Subcutaneous adipose tissue (tissue), 4 donors: ENCODE results near the gene ZNF519. TPM values are rescaled to one million over a fixed set of nuclear protein-coding genes. Genes with fewer than 3 reads are reported as not detected.

ENCODE experiments used
- total RNA-seq, 4 donors: library from RNA; depleted of rRNA; stranded (reverse); fragments of >200 nt; gene quantifications; one replicate each; pipeline ENCODE4 v1.1.0, GENCODE V29; 2016
- TF ChIP-seq, protein P1 (sequence below): fragments of 450-650 bp; IDR thresholded peaks from one replicate; pipeline ENCODE4 v1.5.1; 2016; ENCODE audit warnings: low read depth, mild to moderate bottlenecking, control low read depth, antibody characterized with exemption, moderate library complexity

The ZNF519 gene
- total RNA-seq, 4 donors from 2014 or later = 4.0 to 17.8 (median 6.1) TPM

DNA sequence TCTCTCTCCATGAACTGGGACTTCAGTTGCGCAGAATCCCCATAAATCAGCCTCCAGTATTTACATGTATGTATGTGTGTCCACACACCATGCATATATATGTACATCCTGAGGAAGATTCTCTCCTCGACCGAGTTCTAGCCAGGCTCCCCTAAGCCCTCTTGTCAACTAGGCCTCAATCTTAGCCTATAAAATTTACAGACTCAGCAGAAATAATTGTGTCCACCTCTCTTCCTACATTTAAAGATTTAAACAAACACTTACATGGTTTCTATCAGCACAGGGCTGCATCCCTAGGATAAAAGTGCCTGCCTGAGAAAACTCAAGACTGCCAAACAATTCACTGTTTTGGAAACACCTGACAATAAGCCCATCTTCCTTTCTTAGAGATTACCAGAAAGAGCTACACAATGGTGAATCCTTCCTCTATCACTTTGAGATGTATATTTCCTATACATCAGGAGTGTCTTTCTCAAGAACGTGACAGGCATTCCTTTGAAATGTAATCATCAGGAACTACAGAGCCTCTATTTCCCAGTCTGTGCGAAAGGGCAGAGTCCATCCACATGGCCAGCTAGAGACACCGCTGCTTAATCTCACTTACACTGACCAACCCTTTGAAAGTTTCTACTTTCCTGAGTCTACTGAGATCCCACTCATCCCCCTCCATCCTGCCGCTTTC lies 39.5 kb downstream of the ZNF519 start:
- TF ChIP-seq, protein P1, sequence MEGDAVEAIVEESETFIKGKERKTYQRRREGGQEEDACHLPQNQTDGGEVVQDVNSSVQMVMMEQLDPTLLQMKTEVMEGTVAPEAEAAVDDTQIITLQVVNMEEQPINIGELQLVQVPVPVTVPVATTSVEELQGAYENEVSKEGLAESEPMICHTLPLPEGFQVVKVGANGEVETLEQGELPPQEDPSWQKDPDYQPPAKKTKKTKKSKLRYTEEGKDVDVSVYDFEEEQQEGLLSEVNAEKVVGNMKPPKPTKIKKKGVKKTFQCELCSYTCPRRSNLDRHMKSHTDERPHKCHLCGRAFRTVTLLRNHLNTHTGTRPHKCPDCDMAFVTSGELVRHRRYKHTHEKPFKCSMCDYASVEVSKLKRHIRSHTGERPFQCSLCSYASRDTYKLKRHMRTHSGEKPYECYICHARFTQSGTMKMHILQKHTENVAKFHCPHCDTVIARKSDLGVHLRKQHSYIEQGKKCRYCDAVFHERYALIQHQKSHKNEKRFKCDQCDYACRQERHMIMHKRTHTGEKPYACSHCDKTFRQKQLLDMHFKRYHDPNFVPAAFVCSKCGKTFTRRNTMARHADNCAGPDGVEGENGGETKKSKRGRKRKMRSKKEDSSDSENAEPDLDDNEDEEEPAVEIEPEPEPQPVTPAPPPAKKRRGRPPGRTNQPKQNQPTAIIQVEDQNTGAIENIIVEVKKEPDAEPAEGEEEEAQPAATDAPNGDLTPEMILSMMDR = no peak

DNA sequence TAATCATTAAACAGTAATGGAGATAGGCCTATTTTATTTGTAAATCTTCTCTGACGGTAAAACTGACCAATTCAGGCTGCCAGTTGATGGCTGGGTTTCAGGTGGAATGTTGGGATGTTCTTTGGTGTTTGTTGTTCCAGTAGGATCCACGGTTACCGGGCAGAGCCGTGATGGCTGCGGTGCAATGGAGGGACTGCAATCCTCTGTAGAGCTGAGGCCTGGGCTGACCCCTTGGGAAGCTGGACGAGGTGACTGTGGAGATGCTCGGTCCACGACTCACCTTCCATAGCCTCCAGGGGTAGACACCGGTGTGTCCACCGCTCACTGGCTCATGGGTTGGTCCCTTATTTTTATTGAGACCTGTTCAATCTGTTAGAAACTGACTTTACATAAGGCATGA lies 42.5 kb downstream of the ZNF519 start:
- TF ChIP-seq, protein P1 = no peak

DNA sequence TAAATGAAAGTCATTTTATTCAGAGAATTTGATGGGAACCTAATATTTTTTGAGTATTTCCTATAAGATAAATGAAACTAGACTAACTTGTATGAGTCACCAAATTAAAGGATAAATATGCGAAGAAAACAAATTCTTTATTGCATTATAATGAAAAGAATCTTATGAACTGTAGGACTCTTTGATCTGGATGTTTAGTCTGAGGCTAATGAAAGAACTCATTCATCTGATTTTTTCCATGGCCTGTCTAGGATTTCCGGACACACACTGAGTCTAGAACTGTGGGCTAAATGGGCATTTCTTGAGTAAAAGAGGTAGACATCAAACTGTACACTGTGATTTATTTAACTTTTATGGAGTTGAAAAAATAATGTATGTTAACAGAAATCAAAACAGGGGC lies 43.0 kb downstream of the ZNF519 start:
- TF ChIP-seq, protein P1 = no peak

DNA sequence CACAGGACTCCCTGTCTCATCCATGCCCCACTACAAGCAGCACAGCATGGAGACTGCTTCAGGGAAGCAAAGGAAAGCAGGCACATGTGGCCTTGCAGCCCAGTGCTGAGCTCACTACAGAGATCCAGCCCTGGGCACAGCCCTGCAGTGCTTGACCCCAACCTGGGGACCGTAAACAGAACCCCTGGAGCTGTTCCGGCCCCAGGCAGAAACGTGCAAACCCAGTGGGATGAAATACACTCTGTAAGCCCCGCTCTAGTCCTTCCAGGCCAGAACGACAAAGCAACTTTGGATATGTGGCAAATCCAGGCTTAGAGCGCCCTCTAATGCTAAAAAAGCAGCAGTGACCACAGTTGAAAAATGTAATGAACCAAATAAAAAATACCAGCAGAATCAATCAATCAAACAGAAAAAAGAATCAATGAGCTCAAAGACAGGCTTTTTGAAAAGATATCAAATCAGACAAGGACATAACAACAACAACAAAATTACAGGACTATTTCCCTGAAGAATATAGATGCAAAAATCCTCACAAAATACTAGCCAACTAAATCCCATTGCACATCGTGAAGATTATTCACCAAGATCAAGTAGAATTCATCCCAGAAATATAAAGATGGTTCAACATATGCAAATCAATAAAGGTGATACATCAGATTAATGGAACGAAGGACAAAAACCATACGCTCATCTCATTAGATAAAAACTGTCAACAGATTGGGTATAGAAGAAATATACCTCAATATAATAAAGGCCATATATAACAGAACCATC lies 45.6 kb downstream of the ZNF519 start:
- TF ChIP-seq, protein P1 = no peak

DNA sequence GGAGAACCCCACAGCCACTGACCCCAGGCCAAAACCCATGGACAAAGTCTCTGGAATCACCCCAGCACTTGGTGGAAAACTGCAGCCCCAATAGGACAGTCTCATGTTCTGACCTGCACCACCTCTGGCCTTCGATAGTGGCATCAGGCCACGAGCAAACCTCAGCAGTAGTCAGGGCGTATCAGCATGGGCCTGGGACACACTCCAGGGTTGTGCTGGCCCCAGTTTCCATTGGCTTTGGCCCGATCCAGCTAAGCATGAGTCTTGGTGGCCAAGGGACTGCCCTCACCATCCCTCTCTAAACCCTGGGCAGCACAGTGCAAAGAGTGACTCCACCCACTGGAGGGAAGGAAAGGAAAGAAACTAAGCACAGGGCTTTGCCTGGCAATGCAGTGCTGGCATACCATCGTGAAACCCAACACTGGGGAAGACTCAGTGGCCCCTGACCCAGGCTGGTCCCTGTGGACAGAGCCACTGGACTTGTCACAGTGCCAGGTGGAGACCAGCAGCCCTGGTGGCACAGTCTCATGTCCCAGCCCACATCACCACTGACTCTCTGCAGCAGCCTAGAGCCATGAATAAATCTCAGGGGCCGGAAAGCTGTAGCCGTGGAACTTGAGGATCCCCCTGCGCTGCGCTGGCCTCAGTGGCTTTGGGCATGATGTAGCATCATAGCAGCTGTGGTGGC lies 46.3 kb downstream of the ZNF519 start:
- TF ChIP-seq, protein P1 = no peak

DNA sequence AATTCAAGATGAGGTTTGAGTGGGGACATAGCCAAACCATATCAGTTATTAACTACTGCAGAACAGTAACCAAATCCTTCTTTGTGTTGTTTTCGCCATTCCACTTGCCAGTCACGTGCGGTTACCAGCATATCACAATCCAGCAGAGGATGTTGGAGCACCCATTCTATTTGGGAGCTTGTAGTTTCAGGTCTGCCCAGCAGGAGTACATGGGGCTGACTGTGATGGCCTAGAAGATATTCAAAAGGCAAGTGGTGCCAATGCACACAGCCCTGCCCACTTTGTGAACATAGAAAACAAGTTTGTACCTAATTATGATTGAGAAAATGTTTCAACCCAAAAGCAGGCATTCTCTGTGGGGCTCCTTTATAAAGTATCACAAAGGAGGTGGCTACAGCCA lies 57.0 kb downstream of the ZNF519 start:
- TF ChIP-seq, protein P1 = no peak

DNA sequence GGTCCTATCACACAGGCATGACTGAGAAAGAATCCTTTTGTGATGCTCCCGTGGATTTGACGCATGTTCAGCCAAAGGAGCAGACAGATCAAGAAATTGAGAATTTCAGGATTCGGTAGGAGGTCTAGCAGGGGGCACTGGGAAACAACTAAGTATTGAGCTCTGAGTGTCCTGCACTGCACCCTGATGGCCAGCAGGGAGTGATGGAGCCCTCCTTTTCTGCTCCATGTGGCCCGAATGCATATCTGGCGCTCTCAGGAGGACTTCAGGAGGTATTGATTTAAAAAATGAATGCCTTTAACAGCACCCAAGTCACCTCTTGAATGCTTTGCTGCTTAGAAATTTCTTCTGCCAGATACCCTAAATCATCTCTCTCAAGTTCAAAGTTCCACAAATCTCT lies 58.0 kb downstream of the ZNF519 start:
- TF ChIP-seq, protein P1 = no peak
